OCI-LY1 (cell line): ENCODE results near the gene OR3A3.

ENCODE experiments used
- H2AFZ ChIP-seq: fragments of 200-600 bp; sonication (generic), shearing (Covaris generic); 2 replicates; pipeline ENCODE4 v1.6.0; 2014; ENCODE audit warnings: antibody characterized with exemption, mild to moderate bottlenecking, low read length
- H3F3A ChIP-seq: fragments of 200-600 bp; sonication (generic), shearing (Covaris generic); 2 replicates; pipeline ENCODE4 v1.6.0; 2014; ENCODE audit warnings: mild to moderate bottlenecking, antibody characterized with exemption, low read length, moderate library complexity; ENCODE audit not compliant: insufficient read depth
- H3K27ac ChIP-seq: fragments of 200-600 bp; sonication (generic); 2 replicates; pipeline ENCODE4 v1.5.1; 2014; ENCODE audit warnings: low read length, mixed run types, mild to moderate bottlenecking, low read depth; ENCODE audit not compliant: poor library complexity, severe bottlenecking
- H3K27me3 ChIP-seq: fragments of 200-600 bp; sonication (generic); 2 replicates; pipeline ENCODE4 v1.6.0; 2014; ENCODE audit warnings: antibody characterized with exemption, mild to moderate bottlenecking, low read length, moderate library complexity; ENCODE audit not compliant: insufficient read depth
- H3K36me3 ChIP-seq: fragments of 200-600 bp; sonication (generic); 2 replicates; pipeline ENCODE4 v1.6.1; 2014; ENCODE audit warnings: mild to moderate bottlenecking, antibody characterized with exemption, low read length, moderate library complexity, mixed read lengths; ENCODE audit not compliant: insufficient read depth
- H3K4me1 ChIP-seq: fragments of 200-600 bp; sonication (generic); 2 replicates; pipeline ENCODE4 v1.5.1; 2014; ENCODE audit warnings: mild to moderate bottlenecking, low read length, moderate library complexity; ENCODE audit not compliant: insufficient read depth, severe bottlenecking
- H3K4me2 ChIP-seq: fragments of 200-600 bp; sonication (generic), shearing (Covaris generic); 2 replicates; pipeline ENCODE4 v1.6.1; 2014; ENCODE audit warnings: low read length
- H3K4me3 ChIP-seq: fragments of 200-600 bp; sonication (generic); 2 replicates; pipeline ENCODE4 v1.5.1; 2014; ENCODE audit warnings: low read length, low read depth, mild to moderate bottlenecking, mixed read lengths; ENCODE audit not compliant: poor library complexity, severe bottlenecking
- H3K79me2 ChIP-seq: fragments of 200-600 bp; shearing (Covaris generic); 2 replicates; pipeline ENCODE4 v1.6.1; 2016; ENCODE audit warnings: mixed run types, low read length, mixed read lengths; ENCODE audit not compliant: insufficient read depth
- H3K9ac ChIP-seq: fragments of 200-600 bp; sonication (generic), shearing (Covaris generic); 2 replicates; pipeline ENCODE4 v1.6.1; 2014; ENCODE audit warnings: mild to moderate bottlenecking, low read length, mixed read lengths
- H3K9me2 ChIP-seq: fragments of 200-600 bp; sonication (generic), shearing (Covaris generic); 2 replicates; pipeline ENCODE4 v1.6.1; 2014; ENCODE audit warnings: low read depth, mild to moderate bottlenecking, low read length, mixed read lengths
- H3K9me3 ChIP-seq: fragments of 200-600 bp; shearing (Covaris generic); 2 replicates; pipeline ENCODE4 v1.6.1; 2014; ENCODE audit warnings: low read length, mixed read lengths
- H4K20me1 ChIP-seq: fragments of 200-600 bp; sonication (generic), shearing (Covaris generic); 2 replicates; pipeline ENCODE4 v1.6.0; 2016; ENCODE audit warnings: mild to moderate bottlenecking, low read length; ENCODE audit not compliant: insufficient read depth
- CTCF ChIP-seq: fragments of 200-600 bp; sonication (generic), shearing (Covaris generic); IDR thresholded peaks from 2 replicates; pipeline ENCODE4 v1.5.1; 2017; ENCODE audit warnings: mild to moderate bottlenecking, antibody characterized with exemption, low read length, moderate library complexity, mixed read lengths
- EZH2 ChIP-seq: fragments of 200-600 bp; sonication (generic), shearing (Covaris generic); IDR thresholded peaks from 2 replicates; pipeline ENCODE4 v1.8.0; 2017; ENCODE audit warnings: borderline replicate concordance, mixed run types, mild to moderate bottlenecking, antibody characterized with exemption, low read length, moderate library complexity, mixed read lengths

The OR3A3 gene

GRCh38 chr17:3472137-3472536 lies 61.0 kb downstream of the OR3A3 start:
- H3K27me3 ChIP-seq = no peaks in the 10 kb centered on the region
- no peak overlapping the region for H3K4me2 ChIP-seq
- H3K79me2 ChIP-seq = no peaks in the 10 kb centered on the region
- no peak overlapping the region for H3K9ac ChIP-seq
- H3F3A ChIP-seq = no peaks in the 10 kb centered on the region
- TF ChIP-seq CTCF (no peak), EZH2 (no peak)
- no peak overlapping the region for H2AFZ ChIP-seq
- no peaks in the 10 kb centered on the region for H4K20me1 ChIP-seq
- no peak overlapping the region for H3K27ac ChIP-seq
- no peaks in the 10 kb centered on the region for H3K4me1 ChIP-seq
- no peak overlapping the region for H3K4me3 ChIP-seq
- H3K9me2 ChIP-seq = no peaks in the 10 kb centered on the region
- H3K36me3 ChIP-seq = no peaks in the 10 kb centered on the region
- H3K9me3 ChIP-seq = no peaks in the 10 kb centered on the region
